Glutamatergic neuron (in vitro differentiated cells): Measurements from ENCODE around the gene ZFP36L1. TPM values are rescaled to one million over a fixed set of nuclear protein-coding genes. Genes with fewer than 3 reads are reported as not detected.

ENCODE experiments used
- DNase-seq: peaks from one replicate; pipeline ENCODE4 v3.0.0; 2022
- H3K27ac Mint-ChIP-seq: one replicate; pipeline ENCODE4 v1.8.0; 2020; ENCODE audit warnings: mild to moderate bottlenecking, mixed read lengths, inconsistent platforms; ENCODE audit not compliant: unreplicated experiment
- H3K27me3 Mint-ChIP-seq: one replicate; pipeline ENCODE4 v1.8.0; 2020; ENCODE audit warnings: mild to moderate bottlenecking, moderate library complexity, mixed read lengths, inconsistent platforms; ENCODE audit not compliant: unreplicated experiment
- H3K36me3 Mint-ChIP-seq: one replicate; pipeline ENCODE4 v1.8.0; 2020; ENCODE audit warnings: mild to moderate bottlenecking, mixed read lengths, inconsistent platforms; ENCODE audit not compliant: unreplicated experiment
- H3K4me1 Mint-ChIP-seq: one replicate; pipeline ENCODE4 v1.8.0; 2020; ENCODE audit warnings: mild to moderate bottlenecking, low read depth, mixed read lengths, inconsistent platforms; ENCODE audit not compliant: unreplicated experiment
- H3K4me3 Mint-ChIP-seq: one replicate; pipeline ENCODE4 v1.8.0; 2020; ENCODE audit warnings: mild to moderate bottlenecking, mixed read lengths, inconsistent platforms; ENCODE audit not compliant: unreplicated experiment
- H3K9me3 Mint-ChIP-seq: one replicate; pipeline ENCODE4 v1.8.0; 2020; ENCODE audit warnings: mild to moderate bottlenecking, moderate library complexity, mixed read lengths, inconsistent platforms; ENCODE audit not compliant: unreplicated experiment
- CTCF ChIP-seq: fragments of 200-600 bp; sonication (generic); IDR thresholded peaks from one replicate; pipeline ENCODE4 v1.5.0; 2021; ENCODE audit not compliant: partially characterized antibody, unreplicated experiment
- total RNA-seq: library from RNA; stranded (reverse); fragmentation: NEBNext Ultra II Directional; extraction: Animal tissue kit (Norgen Biotek cat#: 25700); gene quantifications from one replicate; pipeline ENCODE4 v1.2.1, GENCODE V29; 2021; ENCODE audit not compliant: unreplicated experiment

ZFP36L1 gene
- total RNA-seq, 1 donor from 2014 or later, result 2.7 TPM

- no peak for TF ChIP-seq CTCF
- peaks cover 8% of the 10 kb centered on the region for H3K27me3 Mint-ChIP-seq
- DNase-seq, result no peak
- no peaks in the 10 kb centered on the region for H3K36me3 Mint-ChIP-seq
- peaks cover 2% of the 10 kb centered on the region for H3K9me3 Mint-ChIP-seq
- no peak overlapping the region for H3K27ac Mint-ChIP-seq
- H3K4me1 Mint-ChIP-seq, result peaks cover 6% of the 10 kb centered on the region
- no peak overlapping the region for H3K4me3 Mint-ChIP-seq
Measured at GRCh38 chr14:68760761-68761160, 32.1 kb downstream of the ZFP36L1 start.

- no peak for TF ChIP-seq CTCF
- Mint-ChIP-seq H3K27ac (no peak overlapping the region), H3K36me3 (no peaks in the 10 kb centered on the region), H3K4me1 (peaks cover 6% of the 10 kb centered on the region), H3K4me3 (no peak overlapping the region), H3K9me3 (no peaks in the 10 kb centered on the region), H3K27me3 (peaks cover 3% of the 10 kb centered on the region)
- no peak for DNase-seq
Measured at GRCh38 chr14:68759937-68760336, 32.9 kb downstream of the ZFP36L1 start.

- H3K27me3 Mint-ChIP-seq, result peaks cover 3% of the 10 kb centered on the region
- DNase-seq, result no peak
- no peak for TF ChIP-seq CTCF
- H3K27ac Mint-ChIP-seq, result no peak overlapping the region
- peaks cover 6% of the 10 kb centered on the region for H3K4me1 Mint-ChIP-seq
- H3K4me3 Mint-ChIP-seq, result no peak overlapping the region
- no peaks in the 10 kb centered on the region for H3K9me3 Mint-ChIP-seq
- no peaks in the 10 kb centered on the region for H3K36me3 Mint-ChIP-seq
Measured at GRCh38 chr14:68759017-68759560, 33.8 kb downstream of the ZFP36L1 start.

- no peak overlapping the region for H3K27ac Mint-ChIP-seq
- no peak overlapping the region for H3K4me3 Mint-ChIP-seq
- peaks cover 6% of the 10 kb centered on the region for H3K4me1 Mint-ChIP-seq
- TF ChIP-seq CTCF, result no peak
- no peak for DNase-seq
- peaks cover 3% of the 10 kb centered on the region for H3K27me3 Mint-ChIP-seq
- H3K36me3 Mint-ChIP-seq, result no peaks in the 10 kb centered on the region
- H3K9me3 Mint-ChIP-seq, result no peaks in the 10 kb centered on the region
Measured at GRCh38 chr14:68758301-68758700, 34.6 kb downstream of the ZFP36L1 start.

- DNase-seq, result no peak
- TF ChIP-seq CTCF, result no peak
- Mint-ChIP-seq H3K36me3 (no peaks in the 10 kb centered on the region), H3K27ac (no peak overlapping the region), H3K4me1 (peaks cover 5% of the 10 kb centered on the region), H3K9me3 (no peaks in the 10 kb centered on the region), H3K27me3 (peaks cover 3% of the 10 kb centered on the region), H3K4me3 (no peak overlapping the region)
Measured at GRCh38 chr14:68757618-68758081, 35.2 kb downstream of the ZFP36L1 start.
